GM12873 (cell line): ENCODE measurements around the gene NCAM2.

Source experiments
- TF ChIP-seq, protein P1 (sequence below): IDR thresholded peaks from 2 replicates; pipeline ENCODE4 v1.5.1; 2012; ENCODE audit warnings: low read depth, mild to moderate bottlenecking, moderate library complexity, low read length, control low read depth; ENCODE audit not compliant: insufficient read depth; ENCODE audit errors: missing control alignments

NCAM2 gene

DNA sequence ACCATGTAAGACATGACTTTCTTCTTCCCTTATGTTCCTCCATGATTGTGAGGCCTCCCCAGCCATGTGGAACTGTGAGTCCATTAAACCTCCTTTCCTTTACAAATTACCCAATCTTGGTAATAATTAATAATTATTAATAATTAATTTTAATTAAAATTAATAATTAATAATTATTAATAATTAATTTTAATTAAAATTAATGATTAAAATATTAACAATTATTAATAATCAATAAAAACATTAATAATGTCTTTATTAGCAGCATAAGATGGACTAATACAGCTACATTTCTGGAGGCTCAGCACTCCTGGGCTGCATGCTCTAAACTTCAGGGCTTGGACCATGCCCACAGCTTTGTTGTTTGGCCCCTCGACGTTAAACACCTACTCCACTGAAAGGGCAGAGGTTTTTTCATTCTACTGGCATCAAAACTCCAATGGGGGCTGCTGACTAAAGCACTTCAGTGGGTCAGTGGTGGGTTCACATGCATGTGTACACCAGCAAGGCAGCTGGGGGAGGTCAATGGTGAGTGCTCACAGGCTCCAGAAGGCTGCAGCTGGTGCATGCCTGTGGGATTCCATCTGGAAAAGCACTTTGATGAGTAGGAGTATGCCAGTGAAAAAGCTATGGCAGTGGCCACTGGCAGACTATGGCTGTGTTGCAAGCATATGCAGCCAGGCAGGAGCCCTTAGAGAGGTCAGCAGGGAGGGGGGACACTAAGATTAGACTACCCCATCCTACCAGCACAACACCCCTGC, 561.3 kb downstream of the NCAM2 start:
- TF ChIP-seq, protein P1, sequence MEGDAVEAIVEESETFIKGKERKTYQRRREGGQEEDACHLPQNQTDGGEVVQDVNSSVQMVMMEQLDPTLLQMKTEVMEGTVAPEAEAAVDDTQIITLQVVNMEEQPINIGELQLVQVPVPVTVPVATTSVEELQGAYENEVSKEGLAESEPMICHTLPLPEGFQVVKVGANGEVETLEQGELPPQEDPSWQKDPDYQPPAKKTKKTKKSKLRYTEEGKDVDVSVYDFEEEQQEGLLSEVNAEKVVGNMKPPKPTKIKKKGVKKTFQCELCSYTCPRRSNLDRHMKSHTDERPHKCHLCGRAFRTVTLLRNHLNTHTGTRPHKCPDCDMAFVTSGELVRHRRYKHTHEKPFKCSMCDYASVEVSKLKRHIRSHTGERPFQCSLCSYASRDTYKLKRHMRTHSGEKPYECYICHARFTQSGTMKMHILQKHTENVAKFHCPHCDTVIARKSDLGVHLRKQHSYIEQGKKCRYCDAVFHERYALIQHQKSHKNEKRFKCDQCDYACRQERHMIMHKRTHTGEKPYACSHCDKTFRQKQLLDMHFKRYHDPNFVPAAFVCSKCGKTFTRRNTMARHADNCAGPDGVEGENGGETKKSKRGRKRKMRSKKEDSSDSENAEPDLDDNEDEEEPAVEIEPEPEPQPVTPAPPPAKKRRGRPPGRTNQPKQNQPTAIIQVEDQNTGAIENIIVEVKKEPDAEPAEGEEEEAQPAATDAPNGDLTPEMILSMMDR = no peak
